AG20443 (cell line): ENCODE data around the gene CDCA5.

Experiments used
- DNase-seq: peaks from one replicate; pipeline ENCODE4 v3.0.0; 2012; ENCODE audit warnings: low spot score, mixed read lengths

The CDCA5 gene

GRCh38 chr11:65071907-65072630 lies 11.8 kb downstream of the CDCA5 start:
- no peak for DNase-seq

DNA sequence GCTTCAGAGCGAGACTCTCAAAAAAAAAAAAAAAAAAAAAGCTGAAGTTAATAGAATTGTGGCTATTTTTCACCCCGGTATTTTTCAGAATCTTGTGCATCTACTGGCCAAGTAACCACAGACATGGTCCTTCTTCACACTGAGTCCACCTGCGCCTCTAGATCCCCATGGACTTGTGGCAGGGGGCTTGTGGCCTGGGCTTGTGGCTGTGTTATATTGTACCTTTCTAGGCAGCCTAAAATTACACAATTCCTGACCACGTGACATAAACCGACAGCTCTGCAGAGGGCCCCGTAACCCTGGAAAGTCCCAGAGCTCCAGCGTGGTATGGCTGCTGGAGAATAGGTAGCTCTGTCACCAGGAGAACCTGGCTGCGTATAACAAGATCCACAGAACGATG lies 14.6 kb downstream of the CDCA5 start:
- no peak for DNase-seq

- DNase-seq: no peak
Observed at GRCh38 chr11:65067446-65067845, 16.4 kb downstream of the CDCA5 start.

- DNase-seq: no peak
Observed at GRCh38 chr11:65066805-65067291, 17.0 kb downstream of the CDCA5 start.

- no peak for DNase-seq
Observed at GRCh38 chr11:65066315-65066714, 17.5 kb downstream of the CDCA5 start.

DNA sequence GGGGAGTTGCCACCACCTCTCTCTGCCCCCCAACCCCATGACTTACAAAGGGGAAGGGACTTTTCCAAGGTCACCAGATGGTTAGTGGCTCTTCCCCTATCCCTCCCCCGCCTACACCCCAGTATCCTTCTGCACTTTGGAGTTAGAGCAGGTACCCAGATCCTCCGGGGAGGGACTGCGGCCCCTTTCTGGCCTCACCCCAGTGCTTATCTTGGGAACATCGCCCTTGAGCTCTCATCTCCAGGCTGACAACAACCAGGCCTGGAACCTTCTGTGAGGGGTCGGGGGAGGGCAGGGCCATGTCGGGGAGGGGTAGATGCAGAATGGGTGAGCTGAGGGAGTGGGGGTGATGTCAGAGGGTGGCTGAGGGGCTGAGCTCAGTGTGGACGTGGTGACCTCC lies 18.0 kb downstream of the CDCA5 start:
- DNase-seq: no peak

GRCh38 chr11:65064847-65065240 lies 19.0 kb downstream of the CDCA5 start:
- no peak for DNase-seq

GRCh38 chr11:65063532-65063931 lies 20.3 kb downstream of the CDCA5 start:
- no peak for DNase-seq

DNA sequence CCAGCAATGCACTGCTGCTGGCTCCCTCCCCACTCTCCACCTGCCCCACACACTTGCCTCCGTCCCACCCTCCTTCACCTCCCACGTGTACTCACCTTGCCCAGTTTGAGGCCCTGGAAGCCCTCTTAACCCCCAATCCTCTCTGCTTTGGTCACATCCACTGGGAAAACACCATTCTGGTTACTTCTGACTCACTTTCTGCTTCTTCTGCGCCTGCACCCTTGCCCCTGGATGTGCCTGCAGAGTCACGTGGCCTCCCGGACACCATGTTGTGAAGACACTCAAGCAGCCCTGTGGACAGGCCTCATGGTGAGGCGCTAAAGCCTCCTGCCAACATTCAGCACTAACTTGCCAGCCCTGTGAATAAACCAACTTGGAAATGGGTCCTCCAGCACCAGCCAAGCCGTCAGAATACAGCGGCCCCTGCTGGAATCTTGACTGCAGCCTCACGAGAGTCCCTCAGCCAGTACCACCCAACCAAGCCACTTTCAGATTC lies 22.9 kb downstream of the CDCA5 start:
- DNase-seq: peak; percentile 40

GRCh38 chr11:65059959-65060824 lies 23.6 kb downstream of the CDCA5 start:
- no peak for DNase-seq

GRCh38 chr11:65059523-65059922 lies 24.3 kb downstream of the CDCA5 start:
- DNase-seq: no peak

- no peak for DNase-seq
Observed at GRCh38 chr11:65058419-65059054, 25.3 kb downstream of the CDCA5 start, which contains the start of gene NAALADL1. Gene NAALADL1 (minus strand): TSS chr11:65058553. CDS start chr11:65058521, 32 bp downstream.

DNA sequence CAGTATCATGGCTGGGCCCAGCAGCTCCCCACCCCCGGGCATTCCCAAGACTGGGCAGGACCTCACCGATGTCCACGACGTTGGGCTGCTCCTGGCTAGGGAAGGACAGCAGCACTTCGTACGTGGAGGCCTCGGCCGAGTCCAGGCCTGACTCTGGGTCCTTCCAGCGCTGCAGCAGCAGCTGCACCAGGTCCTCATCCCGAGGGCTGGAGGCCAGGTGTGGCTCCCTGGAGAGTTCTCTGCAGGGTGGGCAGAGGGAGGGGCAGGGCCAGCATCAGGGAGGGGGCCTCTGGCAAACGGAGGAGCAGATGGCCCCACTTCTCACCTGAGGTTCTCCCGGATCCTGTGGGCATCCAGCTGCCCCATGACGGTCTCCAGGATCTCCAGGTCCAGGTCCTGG lies 25.8 kb downstream of the CDCA5 start:
- no peak for DNase-seq

DNA sequence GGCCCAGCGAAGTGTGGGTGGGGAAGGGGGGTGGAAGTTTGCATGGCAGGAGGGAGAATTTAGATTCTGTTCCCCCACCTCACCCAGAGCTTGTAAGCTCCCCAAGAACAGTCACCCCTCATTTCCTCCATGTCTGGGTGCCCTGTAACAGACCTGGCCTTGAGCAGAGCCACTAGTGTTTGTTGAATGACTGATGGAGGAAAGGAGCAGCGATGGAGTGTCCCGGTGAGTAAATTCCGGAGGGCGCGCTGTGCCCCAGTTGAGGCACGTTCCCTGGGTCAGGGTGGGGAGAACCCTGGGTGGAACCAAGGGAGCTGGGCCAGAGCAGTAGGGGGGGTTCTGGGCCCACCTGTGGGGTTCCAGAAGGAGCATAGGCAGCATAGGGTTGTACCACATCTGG lies 26.3 kb downstream of the CDCA5 start:
- no peak for DNase-seq

GRCh38 chr11:65056999-65057398 lies 26.8 kb downstream of the CDCA5 start:
- DNase-seq: no peak

DNA sequence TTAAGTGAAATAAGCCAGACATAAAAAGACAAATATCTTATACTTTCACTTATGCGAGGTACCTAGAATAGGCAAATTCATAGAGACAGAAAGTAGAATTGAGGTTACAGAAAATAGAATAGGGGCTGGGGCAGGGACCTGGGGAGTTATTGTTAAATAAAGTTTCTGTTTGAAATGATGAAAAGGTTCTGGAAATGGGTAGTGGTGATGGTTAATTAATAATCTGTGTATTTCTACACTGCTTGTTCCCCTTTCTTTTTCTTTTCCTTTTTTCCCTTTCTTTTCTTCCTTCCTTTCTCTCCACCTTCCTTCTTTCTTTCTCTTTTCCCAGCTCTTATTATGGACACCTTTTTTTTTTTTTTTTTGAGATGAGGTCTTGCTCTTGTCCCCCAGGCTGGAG lies 28.3 kb downstream of the CDCA5 start:
- DNase-seq: no peak

DNA sequence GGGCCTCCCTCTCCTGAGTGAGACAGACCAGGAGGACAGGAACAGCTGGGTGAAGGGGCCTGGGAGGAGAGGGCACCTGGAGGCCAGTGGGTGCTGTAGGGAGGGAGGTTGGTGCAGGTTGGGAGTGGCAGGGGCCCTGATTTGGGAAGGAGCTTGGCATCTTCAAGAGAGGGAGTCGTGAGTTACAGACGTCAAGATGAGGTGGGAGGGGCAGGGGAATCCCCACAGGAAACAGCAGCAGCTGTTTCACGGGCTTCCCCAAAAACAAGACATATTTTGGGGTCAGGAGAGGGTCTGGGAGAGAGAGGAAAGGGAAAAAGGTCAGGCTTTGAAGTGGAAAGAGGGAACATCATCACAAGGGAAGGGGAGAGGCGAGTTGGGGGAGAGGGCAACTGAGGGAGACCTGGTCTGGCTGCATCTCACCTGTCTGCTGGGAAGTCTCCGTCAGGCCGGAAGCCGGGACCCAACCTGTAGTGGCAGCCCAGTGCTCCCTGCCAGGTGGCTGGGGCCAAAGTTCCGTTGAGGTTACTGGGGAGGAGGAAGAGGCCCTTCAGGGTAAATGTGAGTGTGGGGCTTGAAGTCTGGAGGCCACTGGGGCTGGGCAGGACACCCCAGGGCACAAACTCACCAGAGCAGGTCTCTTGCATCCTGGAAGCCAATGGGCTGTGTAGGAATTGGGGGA lies 29.9 kb downstream of the CDCA5 start:
- no peak for DNase-seq

DNA sequence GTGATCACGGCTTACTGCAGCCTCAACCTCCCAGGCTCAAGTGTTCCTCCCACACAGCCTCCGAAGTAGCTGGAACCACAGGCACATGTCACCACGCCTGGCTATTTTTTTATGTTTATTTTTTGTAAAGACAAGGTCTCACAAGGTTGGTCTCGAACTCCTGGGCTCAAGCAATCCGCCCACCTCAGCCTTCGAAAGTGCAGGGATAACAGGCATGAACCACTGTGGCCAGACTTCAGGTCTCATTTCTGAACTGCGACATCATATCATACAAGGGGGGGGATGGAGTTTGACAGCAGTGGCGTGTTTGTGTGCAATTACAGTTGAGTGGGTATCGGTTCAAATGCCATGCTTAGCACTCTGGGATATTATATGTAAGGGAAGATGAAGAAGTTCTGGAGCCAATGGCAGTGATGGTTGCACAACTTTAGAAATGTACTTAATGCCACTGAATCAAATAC lies 32.4 kb downstream of the CDCA5 start:
- DNase-seq: no peak

GRCh38 chr11:65047581-65048422 lies 36.0 kb downstream of the CDCA5 start:
- DNase-seq: peak; percentile 70

GRCh38 chr11:65045728-65046127 lies 38.1 kb downstream of the CDCA5 start:
- DNase-seq: no peak

- no peak for DNase-seq
Observed at GRCh38 chr11:65045061-65045460, 38.8 kb downstream of the CDCA5 start.
